HCT116 (cell line): ENCODE results near the gene NGF. TPM values are rescaled to one million over a fixed set of nuclear protein-coding genes. Genes with fewer than 3 reads are reported as not detected.

ENCODE experiments used
- ATAC-seq: fragments of 200-7000 bp; cut with Tn5 transposase; 2 replicates; pipeline ENCODE4 v1.9.1; 2020; ENCODE audit warnings: mild to moderate bottlenecking, moderate library complexity
- BruUV-seq: library from RNA; stranded (reverse); fragments of 400-500 nt; replicated peaks from 2 replicates; lab custom pipeline; 2021; lab: Mats Ljungman, UMichigan
- CTCF ChIA-PET: fragments of 300-600 bp; sonication (Branson Sonifier 250); formaldehyde crosslinking; loops from one replicate; lab custom pipeline; 2021; ENCODE audit warnings: antibody characterized with exemption; lab: Charles Lee
- POLR2A ChIA-PET: fragments of 300-600, 350-600 bp; sonication (Branson Sonifier 250); formaldehyde crosslinking; loops from one replicate; lab custom pipeline; 2021; ENCODE audit warnings: antibody characterized with exemption; lab: Charles Lee
- RAD21 ChIA-PET, 2 experiments: fragments of 300-600 bp; sonication (Branson Sonifier 250); formaldehyde crosslinking; loops; one replicate each; lab custom pipeline; 2023; ENCODE audit warnings: low total read pairs in 2 of 2; ENCODE audit not compliant: uncharacterized antibody in 2 of 2, unreplicated experiment in 2 of 2, low non-redundant PET in 1 of 2; lab: Charles Lee
- DNase-seq: peaks from one replicate; pipeline ENCODE4 v3.0.0-alpha.2; 2010; ENCODE audit warnings: low read depth, low spot score
- H2AFZ ChIP-seq: fragments of 200-600 bp; shearing (Covaris generic), sonication (generic); 2 replicates; pipeline ENCODE4 v1.6.1; 2017; ENCODE audit warnings: low read depth, mixed run types, mixed read lengths, antibody characterized with exemption, low read length; ENCODE audit not compliant: poor library complexity, severe bottlenecking
- H3K27ac ChIP-seq: 2 replicates; pipeline ENCODE4 v1.5.1; 2012; ENCODE audit warnings: low read depth, low read length
- H3K27me3 ChIP-seq: fragments of 200-600 bp; sonication (generic); 2 replicates; pipeline ENCODE4 v1.6.1; 2016; ENCODE audit warnings: mixed run types, low read length, mixed read lengths; ENCODE audit not compliant: insufficient read depth
- H3K36me3 ChIP-seq, 2 experiments: fragments of 200-500 bp in 1 of 2; fragments of 200-600 bp in 1 of 2; sonication (Bioruptor generic) in 1 of 2; sonication (generic) in 1 of 2; 2 replicates each; pipeline versions ENCODE4 v1.5.1 to v1.6.1; 2014 to 2016; ENCODE audit warnings: low read length in 2 of 2, inconsistent platforms in 1 of 2, mixed read lengths in 1 of 2, mixed run types in 1 of 2; ENCODE audit not compliant: insufficient read depth in 2 of 2, control insufficient read depth in 1 of 2
- H3K4me1 ChIP-seq, 2 experiments: fragments of 200-600 bp in 1 of 2; sonication (generic) in 1 of 2; 2 replicates each; pipeline versions ENCODE4 v1.5.1 to v1.6.1; 2012 to 2017; ENCODE audit warnings: low read length in 2 of 2, inconsistent platforms in 1 of 2, mild to moderate bottlenecking in 1 of 2, mixed read lengths in 1 of 2, mixed run types in 1 of 2, moderate library complexity in 1 of 2; ENCODE audit not compliant: insufficient read depth in 2 of 2, control insufficient read depth in 1 of 2
- H3K4me2 ChIP-seq: fragments of 200-600 bp; sonication (generic); 2 replicates; pipeline ENCODE4 v1.6.1; 2017; ENCODE audit warnings: mixed run types, low read length, mixed read lengths
- H3K4me3 ChIP-seq, 2 experiments: fragments of 200-600 bp in 1 of 2; sonication (generic) in 1 of 2; replicated peaks in 1 of 2; 2 replicates each; pipeline ENCODE4 v1.5.1; 2011 to 2016; ENCODE audit warnings: low read length in 2 of 2, control low read depth in 1 of 2, low read depth in 1 of 2, mild to moderate bottlenecking in 1 of 2, mixed read lengths in 1 of 2, mixed run types in 1 of 2
- H3K79me2 ChIP-seq: fragments of 200-600 bp; sonication (generic); 2 replicates; pipeline ENCODE4 v1.6.1; 2017; ENCODE audit warnings: mild to moderate bottlenecking, mixed run types, low read length, moderate library complexity, mixed read lengths; ENCODE audit not compliant: insufficient read depth
- H3K9ac ChIP-seq: fragments of 200-600 bp; sonication (generic); 2 replicates; pipeline ENCODE4 v1.6.1; 2016; ENCODE audit warnings: low read length, mixed read lengths
- H3K9me2 ChIP-seq: fragments of 200-600 bp; sonication (generic), shearing (Covaris generic); 2 replicates; pipeline ENCODE4 v1.6.1; 2017; ENCODE audit warnings: mixed run types, mild to moderate bottlenecking, moderate library complexity; ENCODE audit not compliant: insufficient read depth
- H3K9me3 ChIP-seq, 2 experiments: fragments of 200-500 bp in 1 of 2; fragments of 200-600 bp in 1 of 2; sonication (Bioruptor generic) in 1 of 2; sonication (generic) in 1 of 2; 2 replicates each; pipeline ENCODE4 v1.6.1; 2014 to 2017; ENCODE audit warnings: low read length in 2 of 2, mixed read lengths in 2 of 2, inconsistent platforms in 1 of 2, low read depth in 1 of 2, mild to moderate bottlenecking in 1 of 2, mixed run types in 1 of 2, moderate library complexity in 1 of 2; ENCODE audit not compliant: control insufficient read depth in 1 of 2, insufficient read depth in 1 of 2
- H4K20me1 ChIP-seq: fragments of 200-600 bp; sonication (generic), shearing (Covaris generic); 2 replicates; pipeline ENCODE4 v1.6.1; 2017; ENCODE audit warnings: mixed run types, mild to moderate bottlenecking, moderate library complexity; ENCODE audit not compliant: insufficient read depth
- CBX3 ChIP-seq: IDR thresholded peaks from 2 replicates; pipeline ENCODE4 v1.6.1; 2012; ENCODE audit warnings: low read depth
- CEBPB ChIP-seq: IDR thresholded peaks from 2 replicates; pipeline ENCODE4 v1.6.1; 2012; ENCODE audit warnings: low read depth
- EGR1 ChIP-seq: IDR thresholded peaks from 2 replicates; pipeline ENCODE4 v1.6.1; 2012; ENCODE audit warnings: low read depth
- EZH2 ChIP-seq: fragments of 200-600 bp; sonication (generic); IDR thresholded peaks from 2 replicates; pipeline ENCODE4 v1.6.1; 2017; ENCODE audit warnings: antibody characterized with exemption, mixed run types
- EZH2phosphoT487 ChIP-seq: fragments of 200-600 bp; IDR thresholded peaks from 2 replicates; pipeline ENCODE4 v1.6.1; 2018; ENCODE audit warnings: antibody characterized with exemption, borderline replicate concordance
- FOSL1 ChIP-seq: IDR thresholded peaks from 2 replicates; pipeline ENCODE4 v1.6.1; 2012; ENCODE audit warnings: low read depth
- JUND ChIP-seq: IDR thresholded peaks from 2 replicates; pipeline ENCODE4 v1.6.1; 2012
- MAX ChIP-seq: IDR thresholded peaks from 2 replicates; pipeline ENCODE4 v1.6.1; 2012
- SIN3A ChIP-seq: IDR thresholded peaks from 2 replicates; pipeline ENCODE4 v1.6.1; 2012; ENCODE audit warnings: low read depth
- TCF7L2 ChIP-seq: IDR thresholded peaks from 2 replicates; pipeline ENCODE4 v1.7.0; 2011; ENCODE audit warnings: borderline replicate concordance, inconsistent platforms; ENCODE audit not compliant: insufficient read depth, insufficient read length; ENCODE audit errors: extremely low read depth
- YY1 ChIP-seq: IDR thresholded peaks from 2 replicates; pipeline ENCODE4 v1.6.1; 2011; ENCODE audit warnings: low read length, low read depth, moderate library complexity, mild to moderate bottlenecking; ENCODE audit not compliant: insufficient replicate concordance; ENCODE audit errors: extremely low read depth
- ZFX ChIP-seq: fragments of 450-650 bp; IDR thresholded peaks from 2 replicates; pipeline ENCODE4 v1.6.1; 2017
- intact Hi-C: fragments of 100-400 bp; cut with micrococcal nuclease; formaldehyde crosslinking; loops from 2 replicates; pipeline ENCODE4 v1.10.0; 2022
- total RNA-seq: library from RNA; stranded (reverse); gene quantifications from one replicate; pipeline ENCODE4 v1.2.1, GENCODE V29; 2021; ENCODE audit not compliant: unreplicated experiment
- TF ChIP-seq, protein P1 (sequence below), 3 experiments: fragments of 200-600 bp in 1 of 3; sonication (generic) in 1 of 3; IDR thresholded peaks in 2 of 3; conservative IDR thresholded peaks in 1 of 3; 2 replicates each; pipeline ENCODE4 v1.5.1; 2012 to 2017; ENCODE audit warnings: low read depth in 2 of 3, low read length in 2 of 3, antibody characterized with exemption in 1 of 3, borderline replicate concordance in 1 of 3, control low read depth in 1 of 3, mild to moderate bottlenecking in 1 of 3, mixed read lengths in 1 of 3, mixed run types in 1 of 3, moderate library complexity in 1 of 3; ENCODE audit not compliant: insufficient read depth in 1 of 3
- TF ChIP-seq, protein P2 (sequence below): IDR thresholded peaks from 2 replicates; pipeline ENCODE4 v1.6.1; 2012
- TF ChIP-seq, protein P3 (sequence below): IDR thresholded peaks from 2 replicates; pipeline ENCODE4 v1.6.1; 2011; ENCODE audit warnings: mild to moderate bottlenecking, low read length, moderate library complexity; ENCODE audit not compliant: insufficient replicate concordance; ENCODE audit errors: extremely low read depth

Gene NGF
- total RNA-seq, 1 experiment from 2014 or later, result not detected

- no peaks in the 10 kb centered on the region; the same call in 1 of the 2 replicates for H3K27me3 ChIP-seq
- H3K4me3 ChIP-seq, result no peak overlapping the region
- ATAC-seq, result no peak
- no peaks in the 10 kb centered on the region for H3K36me3 ChIP-seq
- H3K4me2 ChIP-seq, result no peak overlapping the region
- H4K20me1 ChIP-seq, result no peaks in the 10 kb centered on the region
- no peaks in the 10 kb centered on the region for H3K4me1 ChIP-seq
- RAD21 ChIA-PET, result no interaction called here
- DNase-seq, result no peak
- intact Hi-C loops, result no loop called here
- H3K9ac ChIP-seq, result no peak overlapping the region
- H3K9me3 ChIP-seq, result no peaks in the 10 kb centered on the region
- CTCF ChIA-PET, result no interaction called here
- no peaks in the 10 kb centered on the region for H3K9me2 ChIP-seq
- no peak overlapping the region for H3K27ac ChIP-seq
- H2AFZ ChIP-seq, result no peak overlapping the region
- POLR2A ChIA-PET, result no interaction called here
- BruUV-seq, result no TSS peak
- TF ChIP-seq MAX, result no peak
- no peak for TF ChIP-seq EGR1
- TF ChIP-seq ZFX, result no peak
- no peak for TF ChIP-seq JUND
- TF ChIP-seq EZH2phosphoT487, result no peak
- TF ChIP-seq, protein P1, sequence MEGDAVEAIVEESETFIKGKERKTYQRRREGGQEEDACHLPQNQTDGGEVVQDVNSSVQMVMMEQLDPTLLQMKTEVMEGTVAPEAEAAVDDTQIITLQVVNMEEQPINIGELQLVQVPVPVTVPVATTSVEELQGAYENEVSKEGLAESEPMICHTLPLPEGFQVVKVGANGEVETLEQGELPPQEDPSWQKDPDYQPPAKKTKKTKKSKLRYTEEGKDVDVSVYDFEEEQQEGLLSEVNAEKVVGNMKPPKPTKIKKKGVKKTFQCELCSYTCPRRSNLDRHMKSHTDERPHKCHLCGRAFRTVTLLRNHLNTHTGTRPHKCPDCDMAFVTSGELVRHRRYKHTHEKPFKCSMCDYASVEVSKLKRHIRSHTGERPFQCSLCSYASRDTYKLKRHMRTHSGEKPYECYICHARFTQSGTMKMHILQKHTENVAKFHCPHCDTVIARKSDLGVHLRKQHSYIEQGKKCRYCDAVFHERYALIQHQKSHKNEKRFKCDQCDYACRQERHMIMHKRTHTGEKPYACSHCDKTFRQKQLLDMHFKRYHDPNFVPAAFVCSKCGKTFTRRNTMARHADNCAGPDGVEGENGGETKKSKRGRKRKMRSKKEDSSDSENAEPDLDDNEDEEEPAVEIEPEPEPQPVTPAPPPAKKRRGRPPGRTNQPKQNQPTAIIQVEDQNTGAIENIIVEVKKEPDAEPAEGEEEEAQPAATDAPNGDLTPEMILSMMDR (IDR thresholded peaks at IDR 0.05 in 2 of 3, conservative IDR thresholded peaks at IDR 0.05 in 1 of 3; ENCODE audit: borderline replicate concordance in 1 of 3, insufficient read depth in 1 of 3, low read depth in 2 of 3, low read length in 2 of 3), result no peak
- TF ChIP-seq FOSL1, result no peak
- no peak for TF ChIP-seq SIN3A
- no peak for TF ChIP-seq EZH2
- no peak for TF ChIP-seq TCF7L2
- TF ChIP-seq, protein P2, sequence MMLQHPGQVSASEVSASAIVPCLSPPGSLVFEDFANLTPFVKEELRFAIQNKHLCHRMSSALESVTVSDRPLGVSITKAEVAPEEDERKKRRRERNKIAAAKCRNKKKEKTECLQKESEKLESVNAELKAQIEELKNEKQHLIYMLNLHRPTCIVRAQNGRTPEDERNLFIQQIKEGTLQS, result no peak
- no peak for TF ChIP-seq YY1
- TF ChIP-seq CBX3, result no peak
- TF ChIP-seq CEBPB, result no peak
- TF ChIP-seq, protein P3, sequence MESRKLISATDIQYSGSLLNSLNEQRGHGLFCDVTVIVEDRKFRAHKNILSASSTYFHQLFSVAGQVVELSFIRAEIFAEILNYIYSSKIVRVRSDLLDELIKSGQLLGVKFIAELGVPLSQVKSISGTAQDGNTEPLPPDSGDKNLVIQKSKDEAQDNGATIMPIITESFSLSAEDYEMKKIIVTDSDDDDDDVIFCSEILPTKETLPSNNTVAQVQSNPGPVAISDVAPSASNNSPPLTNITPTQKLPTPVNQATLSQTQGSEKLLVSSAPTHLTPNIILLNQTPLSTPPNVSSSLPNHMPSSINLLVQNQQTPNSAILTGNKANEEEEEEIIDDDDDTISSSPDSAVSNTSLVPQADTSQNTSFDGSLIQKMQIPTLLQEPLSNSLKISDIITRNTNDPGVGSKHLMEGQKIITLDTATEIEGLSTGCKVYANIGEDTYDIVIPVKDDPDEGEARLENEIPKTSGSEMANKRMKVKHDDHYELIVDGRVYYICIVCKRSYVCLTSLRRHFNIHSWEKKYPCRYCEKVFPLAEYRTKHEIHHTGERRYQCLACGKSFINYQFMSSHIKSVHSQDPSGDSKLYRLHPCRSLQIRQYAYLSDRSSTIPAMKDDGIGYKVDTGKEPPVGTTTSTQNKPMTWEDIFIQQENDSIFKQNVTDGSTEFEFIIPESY, result no peak
- TF ChIP-seq, all 23 proteins: peak for 0
- H3K79me2 ChIP-seq, result no peaks in the 10 kb centered on the region
Measured at GRCh38 chr1:115336741-115337140, 1.3 kb downstream of the NGF start.
